Measurements from ENCODE around the gene DAPK2.

DAPK2 gene

GRCh38 chr15:63915209-63915872 is 130.9 kb downstream of the DAPK2 start:
- Mint-ChIP-seq H3K36me3 (ENCODE audit: low read depth) (no peaks in the 10 kb centered on the region), H3K4me3 (no peak overlapping the region), H3K4me1 (peaks cover 53% of the 10 kb centered on the region), H3K27ac (peak overlapping the region; percentile 85 to 98 (median 96)), H3K9me3 (no peaks in the 10 kb centered on the region), H3K27me3 (ENCODE audit: low read depth) (peaks cover 4% of the 10 kb centered on the region)
- no peak for TF ChIP-seq CTCF (IDR thresholded peaks at IDR 0.05; ENCODE audit: unreplicated experiment in 3 of 3)

- Mint-ChIP-seq H3K36me3 (ENCODE audit: low read depth) (no peaks in the 10 kb centered on the region), H3K4me3 (no peak overlapping the region), H3K4me1 (peaks cover 55% of the 10 kb centered on the region), H3K9me3 (no peaks in the 10 kb centered on the region), H3K27me3 (ENCODE audit: low read depth) (peaks cover 4% of the 10 kb centered on the region), H3K27ac (no peak overlapping the region)
- TF ChIP-seq CTCF (IDR thresholded peaks at IDR 0.05; ENCODE audit: unreplicated experiment in 3 of 3), result no peak
Observed at GRCh38 chr15:63913786-63914315, 132.4 kb downstream of the DAPK2 start.

- Mint-ChIP-seq H3K27me3 (ENCODE audit: low read depth) (peaks cover 4% of the 10 kb centered on the region), H3K4me1 (peaks cover 56% of the 10 kb centered on the region), H3K36me3 (ENCODE audit: low read depth) (no peaks in the 10 kb centered on the region), H3K9me3 (no peaks in the 10 kb centered on the region), H3K27ac (no peak overlapping the region), H3K4me3 (no peak overlapping the region)
- no peak for TF ChIP-seq CTCF (IDR thresholded peaks at IDR 0.05; ENCODE audit: unreplicated experiment in 3 of 3)
Observed at GRCh38 chr15:63913336-63913735, 132.9 kb downstream of the DAPK2 start.

- Mint-ChIP-seq H3K36me3 (ENCODE audit: low read depth) (no peaks in the 10 kb centered on the region), H3K4me3 (peak overlapping the region in 1 of 3 experiments; percentile 33), H3K27ac (peak overlapping the region in 1 of 3 experiments; percentile 84), H3K27me3 (ENCODE audit: low read depth) (peaks cover 4% of the 10 kb centered on the region), H3K9me3 (no peaks in the 10 kb centered on the region), H3K4me1 (peaks cover 49% of the 10 kb centered on the region)
- TF ChIP-seq CTCF (IDR thresholded peaks at IDR 0.05; ENCODE audit: unreplicated experiment in 3 of 3), result no peak
Observed at GRCh38 chr15:63912061-63912615, 134.1 kb downstream of the DAPK2 start.

GRCh38 chr15:63911160-63911559 is 135.1 kb downstream of the DAPK2 start:
- peaks cover 4% of the 10 kb centered on the region for H3K27me3 Mint-ChIP-seq (ENCODE audit: low read depth)
- no peaks in the 10 kb centered on the region for H3K9me3 Mint-ChIP-seq
- no peaks in the 10 kb centered on the region for H3K36me3 Mint-ChIP-seq (ENCODE audit: low read depth)
- TF ChIP-seq CTCF (IDR thresholded peaks at IDR 0.05; ENCODE audit: unreplicated experiment in 3 of 3), result no peak
- peaks cover 49% of the 10 kb centered on the region for H3K4me1 Mint-ChIP-seq
- H3K4me3 Mint-ChIP-seq, result no peak overlapping the region
- no peak overlapping the region for H3K27ac Mint-ChIP-seq

All from nephron (organoid).